ENCODE results near the gene LMNTD2.
A peak's percentile ranks its signal among the peaks of the same experiment; 100 is the strongest.

LMNTD2 gene

DNA sequence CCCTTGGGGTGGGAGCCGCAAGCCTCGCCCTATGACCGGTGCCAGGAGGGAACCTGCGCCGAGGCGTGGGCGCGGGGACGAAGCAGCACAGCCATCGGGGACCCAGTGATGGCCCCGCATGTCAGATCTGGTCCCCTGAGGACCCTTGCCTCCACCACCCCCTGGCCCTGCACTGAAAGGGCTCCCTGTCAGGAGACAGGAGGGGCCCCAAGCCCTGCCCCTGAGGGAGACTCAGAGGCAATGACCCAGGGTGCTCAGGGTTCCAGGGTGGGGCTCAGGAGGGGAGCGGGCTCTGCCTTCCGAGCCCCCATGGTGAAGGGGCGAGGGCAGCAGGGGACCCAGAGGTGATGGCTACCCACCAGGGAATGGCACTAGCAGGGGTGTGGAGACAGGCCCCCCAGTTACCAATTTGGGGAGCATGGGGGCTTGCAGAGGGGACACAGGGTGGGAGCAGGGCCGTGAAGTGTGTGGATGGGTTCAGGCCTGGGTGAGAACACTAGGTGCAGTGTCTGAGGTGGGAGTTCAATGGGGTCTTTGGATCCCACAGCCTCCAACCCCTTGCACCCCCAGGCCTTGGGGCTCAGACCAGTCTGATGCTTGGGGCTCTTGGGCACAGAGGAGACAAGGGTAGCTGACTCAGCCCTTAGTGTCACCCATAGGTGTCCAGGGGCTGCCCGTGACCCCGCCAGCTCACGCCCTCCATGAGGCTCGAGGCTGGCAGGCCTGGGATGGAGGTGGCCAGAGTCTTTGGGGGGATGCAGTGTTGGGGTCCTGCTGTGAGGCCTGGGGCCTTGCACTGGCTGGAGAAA, 22.7 kb downstream of the LMNTD2 start:
- H2BK5ac ChIP-seq (ENCODE audit: low read depth, low read length, poor library complexity), result no peak overlapping the region
- H3K4ac ChIP-seq (ENCODE audit: low read depth, low read length), result no peak overlapping the region
- H4K91ac ChIP-seq (ENCODE audit: low read depth, low read length), result no peak overlapping the region
- H3K36me3 ChIP-seq (ENCODE audit: control insufficient read depth in 1 of 2, insufficient read depth in 2 of 2, low read length in 2 of 2), result peaks cover 12 to 15% of the 10 kb centered on the region in 2 experiments
- H2AFZ ChIP-seq (ENCODE audit: insufficient read depth, low read length, poor library complexity), result no peak overlapping the region
- WGBS (ENCODE audit: extremely low coverage, insufficient coverage, insufficient read length), result no CpG with 5 or more reads among the region's 19 CpGs
- H3K9ac ChIP-seq (ENCODE audit: low read length), result no peak overlapping the region
- H3K18ac ChIP-seq (ENCODE audit: low read length), result peak overlapping the region; percentile 35
- peaks cover 6% of the 10 kb centered on the region for H3K79me2 ChIP-seq (ENCODE audit: control insufficient read depth, insufficient read depth, low read length, poor library complexity)
- peaks cover 3% of the 10 kb centered on the region for H3K9me3 ChIP-seq (ENCODE audit: insufficient read depth, low read depth, low read length)
- H2BK120ac ChIP-seq (ENCODE audit: insufficient read depth, low read length, poor library complexity), result no peak overlapping the region
- peak overlapping the region; percentile 42 for H3K4me3 ChIP-seq (ENCODE audit: low read depth, low read length)
- H4K12ac ChIP-seq (ENCODE audit: low read depth, low read length), result no peak overlapping the region
- H2AK5ac ChIP-seq (ENCODE audit: low read length), result peak overlapping the region; percentile 2
- H3K4me1 ChIP-seq (ENCODE audit: control insufficient read depth in 1 of 2, insufficient read depth in 2 of 2, low read length in 2 of 2), result peaks cover 21 to 23% of the 10 kb centered on the region in 2 experiments
- H3K27me3 ChIP-seq (ENCODE audit: insufficient read depth, low read length), result peaks cover 12% of the 10 kb centered on the region
- H4K8ac ChIP-seq (ENCODE audit: low read depth, low read length), result peak overlapping the region; percentile 13
- peak overlapping the region; percentile 63 for H3K4me2 ChIP-seq (ENCODE audit: low read length)
- no peak for DNase-seq
- H3K27ac ChIP-seq (ENCODE audit: low read depth, low read length), result no peak overlapping the region
- no peak overlapping the region for H3K23ac ChIP-seq (ENCODE audit: low read length)
- no peak overlapping the region for H3K14ac ChIP-seq (ENCODE audit: low read length)
- peaks cover 15% of the 10 kb centered on the region for H3K79me1 ChIP-seq (ENCODE audit: low read length)
- H2BK12ac ChIP-seq (ENCODE audit: low read length), result peak overlapping the region; percentile 3

DNA sequence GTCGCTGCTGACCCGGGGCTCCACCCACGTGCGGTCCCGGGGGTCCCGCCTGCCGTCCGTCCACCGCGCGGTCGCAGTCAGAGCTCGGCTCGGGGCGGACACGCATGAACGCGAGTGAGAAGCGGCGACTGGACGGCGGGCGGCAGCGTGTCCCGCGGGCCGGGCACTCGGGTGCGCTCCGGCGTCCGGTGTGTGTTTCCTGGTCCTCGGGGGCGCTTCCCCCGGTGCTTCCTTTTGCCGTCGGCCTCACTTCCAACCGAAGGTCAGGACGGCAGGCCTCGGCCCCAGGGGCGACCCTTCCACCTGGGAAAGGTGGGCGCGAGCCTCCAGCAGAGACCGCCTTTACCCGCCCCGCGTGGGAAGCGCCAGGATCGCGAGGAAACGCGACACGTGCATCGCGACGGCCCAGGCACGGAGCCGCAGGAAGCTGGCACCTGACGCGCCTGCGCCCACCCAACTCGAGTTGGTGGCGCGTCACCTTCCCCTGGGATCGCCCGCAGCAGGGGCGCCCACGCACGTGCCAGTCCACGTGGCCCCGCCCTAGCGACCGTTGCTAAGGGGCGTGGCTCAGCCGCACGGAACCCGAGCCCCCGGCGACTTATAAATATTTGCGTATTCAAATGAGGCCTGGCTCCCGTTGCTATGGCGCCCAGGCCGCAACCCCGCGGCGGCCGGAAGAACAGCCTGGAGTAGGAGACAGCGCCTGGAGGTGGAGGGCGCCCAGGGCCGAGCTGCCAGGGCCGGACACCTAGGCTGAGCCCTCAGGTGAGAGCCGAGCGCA, 23.5 kb downstream of the LMNTD2 start, which contains the start of gene LRRC56:
TSS of gene LRRC56 (plus strand) at position 687 of the 781 bp plus-strand sequence. CDS start 3,158 bp downstream, outside the sequence.
- Histone ChIP-seq H3K4me1 (ENCODE audit: control insufficient read depth in 1 of 2, insufficient read depth in 2 of 2, low read length in 2 of 2) (peaks cover 21 to 23% of the 10 kb centered on the region in 2 experiments), H3K4me3 (ENCODE audit: low read depth, low read length) (peak within 1 kb of the TSS; percentile 42)
- peak; percentile 88 to 89 for DNase-seq

DNA sequence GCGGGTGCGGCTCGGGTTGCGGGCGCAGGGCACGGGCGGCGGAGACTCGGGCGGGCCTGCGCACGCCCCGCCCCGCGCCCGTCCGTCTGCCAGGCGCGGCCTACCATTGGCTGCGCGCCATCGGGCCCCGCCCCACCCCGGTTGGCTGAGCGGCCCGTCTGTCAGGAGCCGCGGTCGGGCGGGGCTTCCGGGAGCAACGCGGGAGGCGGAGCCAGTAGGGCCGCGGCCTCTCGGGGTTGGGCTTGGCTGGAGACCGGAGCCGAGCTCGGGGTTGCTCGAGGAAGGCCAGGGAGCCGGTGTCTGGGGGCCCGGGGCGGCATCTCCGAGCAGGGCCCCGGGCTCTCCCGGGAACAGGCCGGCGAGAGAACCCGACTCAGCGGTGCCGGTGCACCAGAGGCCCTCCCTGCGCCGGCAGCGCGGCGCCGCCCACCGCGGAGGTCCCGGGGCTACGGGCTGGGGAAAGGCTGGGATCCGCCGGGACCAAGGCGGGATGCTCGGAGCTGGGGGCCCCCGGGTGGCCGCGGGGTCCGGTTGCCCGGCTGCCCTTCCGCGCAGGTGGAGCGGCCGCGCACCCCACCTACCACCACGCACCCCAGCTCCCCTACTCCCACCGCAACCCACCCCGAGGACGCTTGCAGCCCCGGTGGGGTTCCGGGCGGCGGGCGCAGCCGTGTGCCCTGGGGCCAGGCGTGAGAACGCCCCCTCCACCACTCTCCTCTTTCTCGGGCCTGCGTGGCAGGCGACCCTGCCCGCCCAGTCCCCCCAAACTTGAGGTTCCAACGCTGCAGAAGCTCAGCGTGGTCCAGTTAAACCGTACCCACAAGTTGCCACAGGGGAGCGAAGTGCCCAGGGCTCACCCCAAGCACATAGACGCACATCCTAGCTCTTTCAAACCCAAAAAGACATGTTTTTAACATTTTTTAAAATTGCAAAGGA, 24.8 kb downstream of the LMNTD2 start, which contains the start of gene HRAS:
TSS of gene HRAS (minus strand) at position 58 of the 936 bp plus-strand sequence.
- H3K4me2 ChIP-seq (ENCODE audit: low read length), result peak within 1 kb of the TSS; percentile 93
- H3K14ac ChIP-seq (ENCODE audit: low read length), result peak within 1 kb of the TSS; percentile 73
- peak within 1 kb of the TSS; percentile 39 for H3K27ac ChIP-seq (ENCODE audit: low read depth, low read length)
- peak within 1 kb of the TSS; percentile 83 for H3K18ac ChIP-seq (ENCODE audit: low read length)
- peaks cover 3% of the 10 kb centered on the region for H3K9me3 ChIP-seq (ENCODE audit: insufficient read depth, low read depth, low read length)
- H3K27me3 ChIP-seq (ENCODE audit: insufficient read depth, low read length), result peaks cover 12% of the 10 kb centered on the region
- H3K9ac ChIP-seq (ENCODE audit: low read length), result peak within 1 kb of the TSS; percentile 90
- H3K4me1 ChIP-seq (ENCODE audit: control insufficient read depth in 1 of 2, insufficient read depth in 2 of 2, low read length in 2 of 2), result peaks cover 21 to 23% of the 10 kb centered on the region in 2 experiments
- H2AK5ac ChIP-seq (ENCODE audit: low read length), result peak within 1 kb of the TSS; percentile 56
- WGBS (ENCODE audit: extremely low coverage, insufficient coverage, insufficient read length), result no CpG with 5 or more reads among the region's 97 CpGs
- no peak within 1 kb of the TSS for H2BK12ac ChIP-seq (ENCODE audit: low read length)
- H3K4ac ChIP-seq (ENCODE audit: low read depth, low read length), result peak within 1 kb of the TSS; percentile 82
- H3K79me1 ChIP-seq (ENCODE audit: low read length), result peaks cover 15% of the 10 kb centered on the region
- H4K12ac ChIP-seq (ENCODE audit: low read depth, low read length), result peak within 1 kb of the TSS; percentile 82
- H2BK120ac ChIP-seq (ENCODE audit: insufficient read depth, low read length, poor library complexity), result peak within 1 kb of the TSS; percentile 41
- H3K23ac ChIP-seq (ENCODE audit: low read length), result no peak within 1 kb of the TSS
- H2AFZ ChIP-seq (ENCODE audit: insufficient read depth, low read length, poor library complexity), result peak within 1 kb of the TSS; percentile 63
- H3K4me3 ChIP-seq (ENCODE audit: low read depth, low read length), result peak within 1 kb of the TSS; percentile 83
- peak within 1 kb of the TSS; percentile 87 for H4K91ac ChIP-seq (ENCODE audit: low read depth, low read length)
- H3K79me2 ChIP-seq (ENCODE audit: control insufficient read depth, insufficient read depth, low read length, poor library complexity), result peaks cover 6% of the 10 kb centered on the region
- H3K36me3 ChIP-seq (ENCODE audit: control insufficient read depth in 1 of 2, insufficient read depth in 2 of 2, low read length in 2 of 2), result peaks cover 31 to 34% of the 10 kb centered on the region in 2 experiments
- peak; percentile 93 to 96 for DNase-seq
- H4K8ac ChIP-seq (ENCODE audit: low read depth, low read length), result peak within 1 kb of the TSS; percentile 81
- peak within 1 kb of the TSS; percentile 33 for H2BK5ac ChIP-seq (ENCODE audit: low read depth, low read length, poor library complexity)

More for the DNA sequence above, 23.5 kb downstream of the LMNTD2 start, which contains the start of gene LRRC56:
- H3K18ac ChIP-seq (ENCODE audit: low read length), result peak within 1 kb of the TSS; percentile 35
- peaks cover 15% of the 10 kb centered on the region for H3K79me1 ChIP-seq (ENCODE audit: low read length)
- no peak within 1 kb of the TSS for H3K4ac ChIP-seq (ENCODE audit: low read depth, low read length)
- peak within 1 kb of the TSS; percentile 63 for H3K4me2 ChIP-seq (ENCODE audit: low read length)
- peak within 1 kb of the TSS; percentile 3 for H2BK12ac ChIP-seq (ENCODE audit: low read length)
- H3K27me3 ChIP-seq (ENCODE audit: insufficient read depth, low read length), result peaks cover 12% of the 10 kb centered on the region
- H3K14ac ChIP-seq (ENCODE audit: low read length), result peak within 1 kb of the TSS; percentile 0
- peaks cover 3% of the 10 kb centered on the region for H3K9me3 ChIP-seq (ENCODE audit: insufficient read depth, low read depth, low read length)
- no peak within 1 kb of the TSS for H2BK5ac ChIP-seq (ENCODE audit: low read depth, low read length, poor library complexity)
- peak within 1 kb of the TSS; percentile 15 for H4K12ac ChIP-seq (ENCODE audit: low read depth, low read length)
- H2BK120ac ChIP-seq (ENCODE audit: insufficient read depth, low read length, poor library complexity), result peak within 1 kb of the TSS; percentile 2
- peaks cover 6% of the 10 kb centered on the region for H3K79me2 ChIP-seq (ENCODE audit: control insufficient read depth, insufficient read depth, low read length, poor library complexity)
- H2AK5ac ChIP-seq (ENCODE audit: low read length), result peak within 1 kb of the TSS; percentile 2
- H4K91ac ChIP-seq (ENCODE audit: low read depth, low read length), result peak within 1 kb of the TSS; percentile 28
- no peak within 1 kb of the TSS for H3K23ac ChIP-seq (ENCODE audit: low read length)
- no CpG with 5 or more reads among the region's 93 CpGs for WGBS (ENCODE audit: extremely low coverage, insufficient coverage, insufficient read length)
- peak within 1 kb of the TSS; percentile 76 for H2AFZ ChIP-seq (ENCODE audit: insufficient read depth, low read length, poor library complexity)
- no peak within 1 kb of the TSS for H3K9ac ChIP-seq (ENCODE audit: low read length)
- no peak within 1 kb of the TSS for H3K27ac ChIP-seq (ENCODE audit: low read depth, low read length)
- H4K8ac ChIP-seq (ENCODE audit: low read depth, low read length), result peak within 1 kb of the TSS; percentile 40
- peaks cover 20 to 23% of the 10 kb centered on the region in 2 experiments for H3K36me3 ChIP-seq (ENCODE audit: control insufficient read depth in 1 of 2, insufficient read depth in 2 of 2, low read length in 2 of 2)
